Thymus (tissue), 11 donors: Measurements from ENCODE around the gene MAP3K14. TPM values are rescaled to one million over a fixed set of nuclear protein-coding genes. Genes with fewer than 3 reads are reported as not detected.
"Not testable (repeated sequence)": the region's sequence is repeated elsewhere in the genome, so short reads cannot be mapped to it uniquely, and the experiment has no call there.

Experiments used
- DNase-seq, 9 donors: peaks; one replicate each; pipeline ENCODE4 v3.0.0-alpha.2; 2013; ENCODE audit warnings: low spot score in 9 of 9, low read depth in 6 of 9, missing footprints in 1 of 9
- H3K27ac ChIP-seq, 2 donors: one replicate each; pipeline ENCODE4 v1.5.1; 2013; ENCODE audit warnings: control low read depth in 1 of 2, low read depth in 1 of 2, low read length in 1 of 2, mild to moderate bottlenecking in 1 of 2, moderate library complexity in 1 of 2
- H3K27me3 ChIP-seq, 2 donors: one replicate each; pipeline ENCODE4 v1.5.1; 2013; ENCODE audit warnings: low read length in 1 of 2; ENCODE audit not compliant: control insufficient read depth in 2 of 2, insufficient read depth in 1 of 2
- H3K36me3 ChIP-seq, 2 donors: one replicate each; pipeline ENCODE4 v1.5.1; 2013; ENCODE audit warnings: low read length in 1 of 2, mild to moderate bottlenecking in 1 of 2, moderate library complexity in 1 of 2; ENCODE audit not compliant: control insufficient read depth in 2 of 2, insufficient read depth in 2 of 2
- H3K4me1 ChIP-seq, 2 donors: one replicate each; pipeline ENCODE4 v1.5.1; 2013; ENCODE audit warnings: low read length in 2 of 2; ENCODE audit not compliant: control insufficient read depth in 2 of 2, insufficient read depth in 2 of 2
- H3K4me3 ChIP-seq, 2 donors: one replicate each; pipeline ENCODE4 v1.5.1; 2013; ENCODE audit warnings: low read length in 2 of 2, control low read depth in 1 of 2, mild to moderate bottlenecking in 1 of 2
- H3K9me3 ChIP-seq, 2 donors: one replicate each; pipeline ENCODE4 v1.5.1; 2013; ENCODE audit warnings: low read length in 1 of 2, mild to moderate bottlenecking in 1 of 2; ENCODE audit not compliant: control insufficient read depth in 2 of 2, insufficient read depth in 1 of 2
- WGBS: extraction: QIAGEN DNeasy Blood & Tissue Kit; methylation state at CpG from one replicate; pipeline ENCODE4 v1.1.7; 2013; 5-methylcytosine and 5-hydroxymethylcytosine counted together
- polyA plus RNA-seq: library from polyadenylated mRNA; stranded (reverse); fragments of 200-250 nt; gene quantifications from one replicate; pipeline ENCODE4 v1.2.3, GENCODE V29; 2013
- total RNA-seq: library from RNA; stranded (reverse); fragments of 120-200 nt; gene quantifications from one replicate; pipeline ENCODE4 v1.2.4, GENCODE V29; 2013
- donor health status: healthy.

MAP3K14 gene
- total and polyA plus RNA-seq, 2 donors: 9.7 to 21.8 TPM

GRCh38 chr17:45353043-45353442 lies 36.2 kb upstream of the MAP3K14 start:
- no peak overlapping the region for H3K4me3 ChIP-seq
- H3K4me1 ChIP-seq: no peaks in the 10 kb centered on the region
- WGBS: 84% methylated on average over 4 of the region's 4 CpGs
- H3K27ac ChIP-seq: no peak overlapping the region
- DNase-seq: peak in 1 of 9 donors; percentile 23
- H3K27me3 ChIP-seq: no peaks in the 10 kb centered on the region
- H3K9me3 ChIP-seq: no peaks in the 10 kb centered on the region
- H3K36me3 ChIP-seq: no peaks in the 10 kb centered on the region

GRCh38 chr17:45351831-45352230 lies 35.0 kb upstream of the MAP3K14 start:
- H3K4me3 ChIP-seq: no peak overlapping the region

GRCh38 chr17:45347444-45347843 lies 30.6 kb upstream of the MAP3K14 start:
- no peaks in the 10 kb centered on the region for H3K9me3 ChIP-seq
- H3K4me1 ChIP-seq: peaks cover 0 to 5% of the 10 kb centered on the region in 2 donors
- H3K27ac ChIP-seq: no peak overlapping the region
- H3K4me3 ChIP-seq: no peak overlapping the region
- 93% methylated on average over 6 of the region's 6 CpGs for WGBS
- H3K27me3 ChIP-seq: no peaks in the 10 kb centered on the region
- no peaks in the 10 kb centered on the region for H3K36me3 ChIP-seq
- DNase-seq: no peak

More at GRCh38 chr17:45351831-45352230, 35.0 kb upstream of the MAP3K14 start:
- H3K27me3 ChIP-seq: no peaks in the 10 kb centered on the region
- no peaks in the 10 kb centered on the region for H3K9me3 ChIP-seq
- no peaks in the 10 kb centered on the region for H3K36me3 ChIP-seq
- 96% methylated on average over 2 of the region's 2 CpGs for WGBS
- no peak overlapping the region for H3K27ac ChIP-seq
- no peaks in the 10 kb centered on the region for H3K4me1 ChIP-seq
- no peak for DNase-seq

DNA sequence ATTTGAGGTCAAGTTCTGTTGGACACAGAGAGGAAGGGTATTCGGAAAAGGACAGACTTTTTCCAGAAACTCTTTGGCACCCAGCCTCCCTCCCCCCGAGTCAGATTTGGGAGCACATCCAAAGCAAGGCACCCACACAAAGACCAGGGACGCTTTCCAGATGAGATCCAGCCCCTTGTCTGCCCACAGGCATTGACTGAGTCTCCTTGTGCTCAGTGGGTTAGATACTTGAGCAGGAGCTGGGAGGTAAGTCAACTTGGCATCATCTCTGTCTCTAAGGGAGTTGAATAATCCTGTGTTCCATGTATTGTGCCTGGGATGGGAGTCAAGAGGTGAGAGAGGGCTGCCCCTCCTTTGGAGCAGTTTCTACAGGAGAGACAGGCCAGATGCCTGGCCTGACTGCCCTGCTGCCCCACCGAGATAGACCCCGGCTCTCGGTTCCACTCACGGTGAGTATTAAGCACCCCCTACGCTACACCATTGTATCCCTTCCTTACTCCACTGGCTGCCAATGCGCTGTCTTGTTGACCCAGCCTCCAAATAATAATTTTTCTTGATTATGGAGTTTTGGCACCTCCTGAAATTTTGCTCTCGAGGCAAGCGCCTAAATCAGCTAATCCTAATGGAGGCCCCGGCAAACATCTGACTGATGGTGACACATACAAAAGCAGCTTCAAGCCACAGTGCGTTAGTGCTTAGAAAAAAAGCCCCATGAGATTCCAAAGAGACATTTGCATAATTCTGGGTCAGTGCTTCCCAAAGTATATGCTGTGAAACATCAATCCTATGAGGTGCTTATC lies 29.6 kb upstream of the MAP3K14 start:
- H3K9me3 ChIP-seq: no peaks in the 10 kb centered on the region
- no peak overlapping the region for H3K4me3 ChIP-seq
- H3K27ac ChIP-seq: no peak overlapping the region
- H3K36me3 ChIP-seq: no peaks in the 10 kb centered on the region
- H3K27me3 ChIP-seq: no peaks in the 10 kb centered on the region
- no peak for DNase-seq
- peaks cover 0 to 5% of the 10 kb centered on the region in 2 donors for H3K4me1 ChIP-seq
- WGBS: 95% methylated on average over 13 of the region's 13 CpGs

- Histone ChIP-seq H3K36me3 (no peaks in the 10 kb centered on the region), H3K4me3 (no peak overlapping the region), H3K9me3 (no peaks in the 10 kb centered on the region), H3K4me1 (peaks cover 0 to 5% of the 10 kb centered on the region in 2 donors), H3K27me3 (no peaks in the 10 kb centered on the region), H3K27ac (no peak overlapping the region)
- WGBS: 15% methylated on average over 3 of the region's 3 CpGs
- no peak for DNase-seq
Measured at GRCh38 chr17:45345554-45346215, 28.9 kb upstream of the MAP3K14 start.

- Histone ChIP-seq H3K4me3 (no peak overlapping the region), H3K4me1 (peaks cover 0 to 5% of the 10 kb centered on the region in 2 donors), H3K36me3 (no peaks in the 10 kb centered on the region), H3K9me3 (no peaks in the 10 kb centered on the region), H3K27me3 (no peaks in the 10 kb centered on the region), H3K27ac (no peak overlapping the region)
- WGBS: 85% methylated on average over 3 of the region's 3 CpGs
- DNase-seq: no peak
Measured at GRCh38 chr17:45345246-45345553, 28.4 kb upstream of the MAP3K14 start.

DNA sequence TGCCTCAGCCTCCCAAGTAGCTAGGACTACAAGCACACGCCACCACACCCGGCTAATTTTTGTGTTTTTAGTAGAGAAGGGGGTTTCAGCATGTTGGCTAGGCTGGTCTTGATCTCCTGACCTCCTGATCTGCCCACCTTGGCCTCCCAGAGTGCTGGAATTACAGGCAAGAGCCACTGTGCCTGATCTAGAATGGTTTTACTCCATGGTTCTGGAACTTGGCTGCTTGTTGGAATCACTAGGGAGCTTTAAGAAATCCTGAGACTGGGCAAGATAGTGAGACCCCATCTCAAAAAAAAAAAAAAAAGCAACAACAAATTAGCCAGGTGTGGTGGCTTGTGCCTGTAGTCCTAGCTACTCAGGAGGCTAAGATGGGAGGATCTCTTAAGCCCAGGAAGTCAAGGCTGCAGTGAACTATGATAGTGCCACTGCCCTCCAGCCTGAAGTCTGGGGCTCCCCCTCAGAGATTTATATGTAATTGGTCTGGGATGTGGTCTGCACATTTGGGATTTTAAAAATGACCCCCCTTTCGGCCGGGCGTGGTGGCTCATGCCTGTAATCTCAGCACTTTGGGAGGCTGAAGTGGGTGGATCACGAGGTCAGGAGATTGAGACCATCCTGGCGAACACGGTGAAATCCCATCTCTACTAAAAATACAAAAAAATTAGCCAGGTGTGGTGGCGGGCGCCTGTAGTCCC lies 27.3 kb upstream of the MAP3K14 start:
- 93% methylated on average over 10 of the region's 10 CpGs for WGBS
- not testable (repeated sequence) for H3K4me1 ChIP-seq, H3K27ac ChIP-seq, H3K36me3 ChIP-seq, DNase-seq, H3K9me3 ChIP-seq, H3K4me3 ChIP-seq, H3K27me3 ChIP-seq

- Histone ChIP-seq H3K9me3 (peaks cover 0 to 3% of the 10 kb centered on the region in 2 donors), H3K27me3 (no peaks in the 10 kb centered on the region), H3K4me3 (no peak overlapping the region), H3K36me3 (no peaks in the 10 kb centered on the region), H3K4me1 (peaks cover 0 to 5% of the 10 kb centered on the region in 2 donors), H3K27ac (no peak overlapping the region)
- DNase-seq: no peak
- WGBS: 97% methylated on average over 4 of the region's 4 CpGs
Measured at GRCh38 chr17:45342871-45343526, 26.2 kb upstream of the MAP3K14 start.

GRCh38 chr17:45342306-45342705 lies 25.5 kb upstream of the MAP3K14 start:
- no peaks in the 10 kb centered on the region for H3K36me3 ChIP-seq
- DNase-seq: no peak
- WGBS: 97% methylated on average over 11 of the region's 11 CpGs
- no peak overlapping the region for H3K27ac ChIP-seq
- H3K4me3 ChIP-seq: no peak overlapping the region
- H3K27me3 ChIP-seq: no peaks in the 10 kb centered on the region
- peaks cover 0 to 3% of the 10 kb centered on the region in 2 donors for H3K9me3 ChIP-seq
- H3K4me1 ChIP-seq: peaks cover 0 to 5% of the 10 kb centered on the region in 2 donors
